ENCODE measurements around the gene SNX14. TPM values are rescaled to one million over a fixed set of nuclear protein-coding genes. Genes with fewer than 3 reads are reported as not detected.
A peak's percentile ranks its signal among the peaks of the same experiment; 100 is the strongest.

Gene SNX14
- total RNA-seq, 1 experiment from 2014 or later, result 84.8 TPM

- no peaks in the 10 kb centered on the region for H3K27me3 ChIP-seq (ENCODE audit: insufficient read depth, low read length)
- ATAC-seq (no peak), DNase-seq (ENCODE audit: low read depth, low spot score) (no peak)
- BruUV-seq (replicated peaks), result no TSS peak
- H3K4me2 ChIP-seq (ENCODE audit: low read length), result peak overlapping the region; percentile 50
- intact Hi-C loops (cut with micrococcal nuclease), result loop anchor here (10.0 kb wide), 1 partner anchor 214 kb away; no protein-coding TSS in a partner anchor
- POLR2A ChIA-PET, result interaction anchor here (0.8 to 1.5 kb wide), 3 partner anchors 9 to 217 kb away, joined by 3 to 6 read pairs (median 3); partner anchors contain the start of gene NT5E
- no peak overlapping the region for H3K4me3 ChIP-seq (replicated peaks in 1 of 2; ENCODE audit: low read depth in 1 of 2, low read length in 2 of 2)
- H4K20me1 ChIP-seq (ENCODE audit: insufficient read depth), result no peaks in the 10 kb centered on the region
- peaks cover 61 to 100% of the 10 kb centered on the region in 2 experiments for H3K4me1 ChIP-seq (ENCODE audit: control insufficient read depth in 1 of 2, insufficient read depth in 2 of 2, low read length in 2 of 2)
- RAD21 ChIA-PET (ENCODE audit: low non-redundant PET in 1 of 2, low total read pairs in 2 of 2, uncharacterized antibody in 2 of 2, unreplicated experiment in 2 of 2), result no interaction called here
- no peaks in the 10 kb centered on the region for H3K9me2 ChIP-seq (ENCODE audit: insufficient read depth)
- peak overlapping the region; percentile 13; the same call in 1 of the 2 replicates for H3K9ac ChIP-seq (ENCODE audit: low read length)
- H3K27ac ChIP-seq (ENCODE audit: low read depth, low read length), result no peak overlapping the region
- H2AFZ ChIP-seq (ENCODE audit: low read depth, low read length, poor library complexity, severe bottlenecking), result no peak overlapping the region
- TF ChIP-seq CBX3 (IDR thresholded peaks at IDR 0.05; ENCODE audit: low read depth), result no peak
- TF ChIP-seq, protein P1, sequence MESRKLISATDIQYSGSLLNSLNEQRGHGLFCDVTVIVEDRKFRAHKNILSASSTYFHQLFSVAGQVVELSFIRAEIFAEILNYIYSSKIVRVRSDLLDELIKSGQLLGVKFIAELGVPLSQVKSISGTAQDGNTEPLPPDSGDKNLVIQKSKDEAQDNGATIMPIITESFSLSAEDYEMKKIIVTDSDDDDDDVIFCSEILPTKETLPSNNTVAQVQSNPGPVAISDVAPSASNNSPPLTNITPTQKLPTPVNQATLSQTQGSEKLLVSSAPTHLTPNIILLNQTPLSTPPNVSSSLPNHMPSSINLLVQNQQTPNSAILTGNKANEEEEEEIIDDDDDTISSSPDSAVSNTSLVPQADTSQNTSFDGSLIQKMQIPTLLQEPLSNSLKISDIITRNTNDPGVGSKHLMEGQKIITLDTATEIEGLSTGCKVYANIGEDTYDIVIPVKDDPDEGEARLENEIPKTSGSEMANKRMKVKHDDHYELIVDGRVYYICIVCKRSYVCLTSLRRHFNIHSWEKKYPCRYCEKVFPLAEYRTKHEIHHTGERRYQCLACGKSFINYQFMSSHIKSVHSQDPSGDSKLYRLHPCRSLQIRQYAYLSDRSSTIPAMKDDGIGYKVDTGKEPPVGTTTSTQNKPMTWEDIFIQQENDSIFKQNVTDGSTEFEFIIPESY (IDR thresholded peaks at IDR 0.05; ENCODE audit: extremely low read depth, insufficient replicate concordance, low read length), result no peak
- TF ChIP-seq ATF3 (IDR thresholded peaks at IDR 0.05), result no peak
- TF ChIP-seq FOSL1 (IDR thresholded peaks at IDR 0.05; ENCODE audit: low read depth), result no peak
- no peak for TF ChIP-seq JUND (IDR thresholded peaks at IDR 0.05)
- TF ChIP-seq ZFX (IDR thresholded peaks at IDR 0.05), result no peak
- no peak for TF ChIP-seq ELF1 (IDR thresholded peaks at IDR 0.05; ENCODE audit: borderline replicate concordance, low read depth)
- TF ChIP-seq CEBPB (IDR thresholded peaks at IDR 0.05; ENCODE audit: low read depth), result no peak
- H3K79me2 ChIP-seq (ENCODE audit: insufficient read depth, low read length), result peaks cover 28% of the 10 kb centered on the region; the same call in 1 of the 2 replicates
- no peaks in the 10 kb centered on the region for H3K36me3 ChIP-seq (ENCODE audit: control insufficient read depth in 1 of 2, insufficient read depth in 2 of 2, low read length in 2 of 2)
- CTCF ChIA-PET, result interaction anchor here (1.8 kb wide), 1 partner anchor 22 kb away, joined by 5 read pairs; no protein-coding TSS in a partner anchor
- H3K9me3 ChIP-seq (ENCODE audit: control insufficient read depth in 1 of 2, insufficient read depth in 1 of 2, low read depth in 1 of 2, low read length in 2 of 2), result no peaks in the 10 kb centered on the region
Observed at GRCh38 chr6:85460921-85461797, 132.5 kb downstream of the SNX14 start.
